Spinal cord (tissue), 4 donors: Measurements from ENCODE around the gene ZNF598. TPM values are rescaled to one million over a fixed set of nuclear protein-coding genes. Genes with fewer than 3 reads are reported as not detected.

Source experiments
- polyA plus RNA-seq, 2 donors: library from polyadenylated mRNA; unstranded; fragments of 120-200 nt; gene quantifications; one replicate each; pipeline ENCODE4 v1.2.1, GENCODE V29; 2013; ENCODE audit not compliant: insufficient read length in 2 of 2
- small RNA-seq: library from RNA; depleted of rRNA; stranded (forward); fragments of <200 nt; gene quantifications from one replicate; pipeline ENCODE3, GENCODE V24; 2014; ENCODE audit warnings: low replicate concordance
- total RNA-seq, 2 donors: library from RNA; depleted of rRNA in 1 of 2; stranded (reverse); fragments of 120-200 nt in 1 of 2; fragments of >200 nt in 1 of 2; gene quantifications; one replicate each; pipeline versions ENCODE4 v1.2.3 to v1.2.4, GENCODE V29; 2013 to 2014

Gene ZNF598
- total and polyA plus RNA-seq, 4 donors: 5.4 to 31.7 (median 18.5) TPM

Small RNA genes within 50 kb of the gene (small RNA-seq; reads per million reads assigned to genes)
- gene AC005363.2 (not detected), gene RN7SL219P (not detected), gene SNORA10 (not detected), gene SNORA64 (not detected)

Other genes starting within 250 kb of the ZNF598 start
Only the 30 nearest of the 33 such genes appear.
- 10 to 100 TPM; 22.9 to 76.7 TPM for gene MRPS34, start 236.7 kb downstream of the ZNF598 start, total RNA-seq
- 10 to 100 TPM; 80.8 to 86.5 TPM for gene MRPS34, start 236.7 kb downstream of the ZNF598 start, polyA plus RNA-seq
- gene SPSB3, start 227.2 kb downstream of the ZNF598 start, total RNA-seq: 10 to 100 TPM; 25.8 to 55.5 TPM
- 10 to 100 TPM; 49.3 to 55.6 TPM for gene SPSB3, start 227.2 kb downstream of the ZNF598 start, polyA plus RNA-seq
- 10 to 100 TPM; 24.7 to 64.4 TPM for gene NUBP2, start 226.9 kb downstream of the ZNF598 start, total RNA-seq
- 10 to 100 TPM; 71.1 to 80.4 TPM for gene NUBP2, start 226.9 kb downstream of the ZNF598 start, polyA plus RNA-seq
- gene IGFALS, start 216.1 kb downstream of the ZNF598 start, total RNA-seq: under 1 TPM in 1 of 2 donors, not detected in 1; 0.39 TPM
- 1 to 10 TPM in 1 of 2 donors, under 1 TPM in 1; 0.33 to 1.3 TPM for gene IGFALS, start 216.1 kb downstream of the ZNF598 start, polyA plus RNA-seq
- gene HAGH, start 183.0 kb downstream of the ZNF598 start, total RNA-seq: 10 to 100 TPM; 68.6 to 84.1 TPM
- gene HAGH, start 183.0 kb downstream of the ZNF598 start, polyA plus RNA-seq: 10 to 100 TPM; 97.6 to 99.3 TPM
- 10 to 100 TPM; 35.6 to 38.5 TPM for gene FAHD1, start 182.6 kb downstream of the ZNF598 start, total RNA-seq
- gene FAHD1, start 182.6 kb downstream of the ZNF598 start, polyA plus RNA-seq: 10 to 100 TPM; 29.8 to 39.0 TPM
- gene MEIOB, start 137.7 kb downstream of the ZNF598 start, total RNA-seq: 1 to 10 TPM in 1 of 2 donors, under 1 TPM in 1; 0.83 to 2.6 TPM
- gene MEIOB, start 137.7 kb downstream of the ZNF598 start, polyA plus RNA-seq: 1 to 10 TPM; 1.4 to 1.7 TPM
- not detected for gene HS3ST6, start 91.4 kb downstream of the ZNF598 start, total RNA-seq
- gene HS3ST6, start 91.4 kb downstream of the ZNF598 start, polyA plus RNA-seq: not detected
- 10 to 100 TPM; 10.0 to 10.3 TPM for gene MSRB1, start 66.6 kb downstream of the ZNF598 start, total RNA-seq
- gene MSRB1, start 66.6 kb downstream of the ZNF598 start, polyA plus RNA-seq: 10 to 100 TPM; 24.5 to 25.8 TPM
- gene RPL3L, start 55.1 kb downstream of the ZNF598 start, total RNA-seq: under 1 TPM in 1 of 2 donors, not detected in 1; 0.06 TPM
- under 1 TPM in 1 of 2 donors, not detected in 1; 0.32 TPM for gene RPL3L, start 55.1 kb downstream of the ZNF598 start, polyA plus RNA-seq
- gene NDUFB10, start 50.3 kb downstream of the ZNF598 start, total RNA-seq: 100 to 1,000 TPM in 1 of 2 donors, 10 to 100 TPM in 1; 78.7 to 146 TPM
- 100 to 1,000 TPM; 170 to 178 TPM for gene NDUFB10, start 50.3 kb downstream of the ZNF598 start, polyA plus RNA-seq
- 1,000 to 10,000 TPM in 1 of 2 donors, 100 to 1,000 TPM in 1; 682 to 1,440 TPM for gene RPS2, start 45.0 kb downstream of the ZNF598 start, total RNA-seq
- gene RPS2, start 45.0 kb downstream of the ZNF598 start, polyA plus RNA-seq: 1,000 to 10,000 TPM; 1,742 to 1,957 TPM
- gene RNF151, start 43.0 kb downstream of the ZNF598 start, total RNA-seq: not detected
- gene RNF151, start 43.0 kb downstream of the ZNF598 start, polyA plus RNA-seq: not detected
- gene TBL3, start 37.8 kb downstream of the ZNF598 start, total RNA-seq: 10 to 100 TPM; 12.9 to 31.4 TPM
- gene TBL3, start 37.8 kb downstream of the ZNF598 start, polyA plus RNA-seq: 10 to 100 TPM; 32.1 to 39.0 TPM
- under 1 TPM; 0.40 to 0.72 TPM for gene NOXO1, start 28.4 kb downstream of the ZNF598 start, total RNA-seq
- 1 to 10 TPM; 1.6 to 1.7 TPM for gene NOXO1, start 28.4 kb downstream of the ZNF598 start, polyA plus RNA-seq
- 10 to 100 TPM in 1 of 2 donors, 1 to 10 TPM in 1; 7.2 to 24.3 TPM for gene GFER, start 25.6 kb downstream of the ZNF598 start, total RNA-seq
- 10 to 100 TPM; 34.0 to 36.1 TPM for gene GFER, start 25.6 kb downstream of the ZNF598 start, polyA plus RNA-seq
- gene SYNGR3, start 19.9 kb downstream of the ZNF598 start, total RNA-seq: 10 to 100 TPM; 20.1 to 71.0 TPM
- 100 to 1,000 TPM; 109 to 111 TPM for gene SYNGR3, start 19.9 kb downstream of the ZNF598 start, polyA plus RNA-seq
- gene NPW, start 10.0 kb upstream of the ZNF598 start, total RNA-seq: 1 to 10 TPM in 1 of 2 donors, under 1 TPM in 1; 0.20 to 2.3 TPM
- 1 to 10 TPM in 1 of 2 donors, under 1 TPM in 1; 0.49 to 4.9 TPM for gene NPW, start 10.0 kb upstream of the ZNF598 start, polyA plus RNA-seq
- gene NHERF2, start 17.1 kb upstream of the ZNF598 start, total RNA-seq: 10 to 100 TPM; 25.6 to 52.0 TPM
- 10 to 100 TPM; 83.5 to 95.7 TPM for gene NHERF2, start 17.1 kb upstream of the ZNF598 start, polyA plus RNA-seq
- gene NTHL1, start 38.0 kb upstream of the ZNF598 start, total RNA-seq: 10 to 100 TPM; 19.7 to 42.1 TPM
- 10 to 100 TPM; 34.3 to 40.1 TPM for gene NTHL1, start 38.0 kb upstream of the ZNF598 start, polyA plus RNA-seq
- 10 to 100 TPM; 39.6 to 65.8 TPM for gene TSC2, start 38.2 kb upstream of the ZNF598 start, total RNA-seq
- 100 to 1,000 TPM; 168 to 231 TPM for gene TSC2, start 38.2 kb upstream of the ZNF598 start, polyA plus RNA-seq
- gene PKD1, start 126.1 kb upstream of the ZNF598 start, total RNA-seq: 10 to 100 TPM; 68.1 to 86.2 TPM
- gene PKD1, start 126.1 kb upstream of the ZNF598 start, polyA plus RNA-seq: 100 to 1,000 TPM; 201 to 289 TPM
- gene RAB26, start 138.8 kb upstream of the ZNF598 start, total RNA-seq: 1 to 10 TPM; 6.6 to 8.2 TPM
- gene RAB26, start 138.8 kb upstream of the ZNF598 start, polyA plus RNA-seq: 10 to 100 TPM; 26.8 to 29.8 TPM
- 10 to 100 TPM; 20.4 to 43.1 TPM for gene TRAF7, start 146.0 kb upstream of the ZNF598 start, total RNA-seq
- gene TRAF7, start 146.0 kb upstream of the ZNF598 start, polyA plus RNA-seq: 10 to 100 TPM; 59.7 to 62.6 TPM
- gene CASKIN1, start 186.8 kb upstream of the ZNF598 start, total RNA-seq: 10 to 100 TPM; 10.4 to 29.4 TPM
- gene CASKIN1, start 186.8 kb upstream of the ZNF598 start, polyA plus RNA-seq: 10 to 100 TPM; 83.0 to 86.2 TPM
- gene MLST8, start 195.6 kb upstream of the ZNF598 start, total RNA-seq: 10 to 100 TPM; 10.6 to 29.2 TPM
- 10 to 100 TPM; 76.6 to 80.9 TPM for gene MLST8, start 195.6 kb upstream of the ZNF598 start, polyA plus RNA-seq
- 10 to 100 TPM in 1 of 2 donors, 1 to 10 TPM in 1; 5.2 to 13.3 TPM for gene BRICD5, start 201.0 kb upstream of the ZNF598 start, total RNA-seq
- 10 to 100 TPM; 21.7 to 30.5 TPM for gene BRICD5, start 201.0 kb upstream of the ZNF598 start, polyA plus RNA-seq
- gene PGP, start 205.0 kb upstream of the ZNF598 start, total RNA-seq: 10 to 100 TPM; 15.9 to 16.9 TPM
- 10 to 100 TPM; 26.7 to 35.7 TPM for gene PGP, start 205.0 kb upstream of the ZNF598 start, polyA plus RNA-seq
- gene E4F1, start 213.8 kb upstream of the ZNF598 start, total RNA-seq: 10 to 100 TPM; 18.0 to 29.2 TPM
- gene E4F1, start 213.8 kb upstream of the ZNF598 start, polyA plus RNA-seq: 10 to 100 TPM; 29.7 to 31.9 TPM
- 1 to 10 TPM; 1.9 to 2.6 TPM for gene DNASE1L2, start 226.6 kb upstream of the ZNF598 start, total RNA-seq
- 1 to 10 TPM; 5.2 to 6.1 TPM for gene DNASE1L2, start 226.6 kb upstream of the ZNF598 start, polyA plus RNA-seq